GOT3 (cell line): ENCODE results near the gene CRACR2B.

Experiments
- DNase-seq: peaks from one replicate; lab custom pipeline; 2025; ENCODE audit warnings: mixed read lengths; lab: John Stamatoyannopoulos, UW

The CRACR2B gene

GRCh38 chr11:854601-855329, 27.0 kb downstream of the CRACR2B start:
- no peak for DNase-seq

- DNase-seq, result no peak
Observed at GRCh38 chr11:855330-855674, 27.6 kb downstream of the CRACR2B start.

GRCh38 chr11:855796-856195, 28.1 kb downstream of the CRACR2B start:
- DNase-seq, result no peak

GRCh38 chr11:856397-856796, 28.7 kb downstream of the CRACR2B start:
- no peak for DNase-seq

- DNase-seq, result no peak
Observed at GRCh38 chr11:858053-858761, 30.5 kb downstream of the CRACR2B start.

- no peak for DNase-seq
Observed at GRCh38 chr11:858762-859339, 31.1 kb downstream of the CRACR2B start.

GRCh38 chr11:859394-860131, 31.8 kb downstream of the CRACR2B start:
- no peak for DNase-seq

GRCh38 chr11:860234-861104, 32.8 kb downstream of the CRACR2B start:
- no peak for DNase-seq

- DNase-seq, result no peak
Observed at GRCh38 chr11:861105-861479, 33.4 kb downstream of the CRACR2B start.

- DNase-seq, result no peak
Observed at GRCh38 chr11:862081-862661, 34.5 kb downstream of the CRACR2B start.

GRCh38 chr11:862696-863022, 34.9 kb downstream of the CRACR2B start:
- DNase-seq, result no peak

- no peak for DNase-seq
Observed at GRCh38 chr11:863023-863909, 35.5 kb downstream of the CRACR2B start.

- DNase-seq, result no peak
Observed at GRCh38 chr11:863910-864827, 36.5 kb downstream of the CRACR2B start.

GRCh38 chr11:864898-865297, 37.2 kb downstream of the CRACR2B start:
- DNase-seq, result no peak

GRCh38 chr11:865462-866430, 38.0 kb downstream of the CRACR2B start:
- DNase-seq, result no peak

GRCh38 chr11:866481-866880, 38.8 kb downstream of the CRACR2B start:
- no peak for DNase-seq

- no peak for DNase-seq
Observed at GRCh38 chr11:867856-868358, 40.2 kb downstream of the CRACR2B start.

- DNase-seq, result no peak
Observed at GRCh38 chr11:868394-868793, 40.7 kb downstream of the CRACR2B start.
